HG02973 (cell line): ENCODE results near the gene CDH13.

ENCODE experiments used
- ATAC-seq: cut with Tn5 transposase; IDR thresholded peaks from one replicate; pipeline ENCODE4 v1.9.1; 2021; ENCODE audit warnings: moderate library complexity; ENCODE audit not compliant: unreplicated experiment

CDH13 gene

DNA sequence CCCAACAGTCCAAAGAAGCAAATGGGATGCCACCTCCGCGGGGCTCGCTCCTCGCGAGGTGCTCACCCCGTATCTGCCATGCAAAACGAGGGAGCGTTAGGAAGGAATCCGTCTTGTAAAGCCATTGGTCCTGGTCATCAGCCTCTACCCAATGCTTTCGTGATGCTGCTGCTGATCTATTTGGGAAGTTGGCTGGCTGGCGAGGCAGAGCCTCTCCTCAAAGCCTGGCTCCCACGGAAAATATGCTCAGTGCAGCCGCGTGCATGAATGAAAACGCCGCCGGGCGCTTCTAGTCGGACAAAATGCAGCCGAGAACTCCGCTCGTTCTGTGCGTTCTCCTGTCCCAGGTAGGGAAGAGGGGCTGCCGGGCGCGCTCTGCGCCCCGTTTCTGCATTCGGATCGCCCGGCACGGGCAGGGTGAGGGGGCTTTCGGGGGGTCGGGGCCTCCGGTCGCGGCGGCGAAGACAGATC is at the start of gene CDH13:
Gene CDH13 (plus strand): TSS at position 179 of the 471 bp plus-strand sequence.
- ATAC-seq, result no peak

- no peak for ATAC-seq
Measured at GRCh38 chr16:82580298-82580890, 46.4 kb upstream of the CDH13 start.

DNA sequence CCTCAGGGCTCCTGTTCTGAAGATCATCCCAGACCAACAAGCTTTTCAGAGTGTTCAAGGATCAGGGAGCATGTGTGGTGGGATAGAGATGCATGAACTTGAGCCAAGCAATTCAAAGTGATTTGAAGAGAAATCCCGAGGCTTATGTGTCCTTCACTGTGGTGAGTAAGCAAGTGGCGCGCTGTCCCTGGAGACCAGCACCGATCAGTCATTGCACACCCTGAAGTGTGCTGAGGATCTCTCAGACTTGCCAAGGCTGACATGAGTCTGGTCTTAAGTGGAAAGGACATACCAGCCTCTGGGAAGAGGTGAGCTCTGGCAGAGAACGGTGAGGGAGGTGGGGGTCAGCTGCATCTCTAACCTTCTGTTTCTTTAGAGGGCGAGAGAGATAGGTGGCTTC is 43.8 kb upstream of the CDH13 start:
- ATAC-seq, result no peak

DNA sequence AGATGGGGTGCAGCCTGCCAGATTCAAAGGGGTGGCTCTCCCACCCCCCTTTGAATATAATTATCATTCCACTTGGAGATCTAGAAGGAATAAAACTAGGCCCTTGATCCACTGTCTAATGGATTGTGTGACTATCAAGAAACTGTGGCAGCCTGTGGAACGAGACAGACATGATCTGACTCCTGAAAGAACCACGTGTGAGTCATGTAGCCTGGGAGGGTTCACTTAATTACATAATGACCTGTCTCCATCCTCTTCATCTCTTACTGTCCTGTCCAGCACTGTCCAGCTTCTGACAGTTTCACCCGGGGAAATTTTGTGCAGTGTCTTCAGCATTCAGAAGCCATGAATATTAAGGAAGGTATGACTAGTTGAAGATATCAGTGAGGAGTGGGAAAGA is 43.3 kb upstream of the CDH13 start:
- ATAC-seq, result no peak

DNA sequence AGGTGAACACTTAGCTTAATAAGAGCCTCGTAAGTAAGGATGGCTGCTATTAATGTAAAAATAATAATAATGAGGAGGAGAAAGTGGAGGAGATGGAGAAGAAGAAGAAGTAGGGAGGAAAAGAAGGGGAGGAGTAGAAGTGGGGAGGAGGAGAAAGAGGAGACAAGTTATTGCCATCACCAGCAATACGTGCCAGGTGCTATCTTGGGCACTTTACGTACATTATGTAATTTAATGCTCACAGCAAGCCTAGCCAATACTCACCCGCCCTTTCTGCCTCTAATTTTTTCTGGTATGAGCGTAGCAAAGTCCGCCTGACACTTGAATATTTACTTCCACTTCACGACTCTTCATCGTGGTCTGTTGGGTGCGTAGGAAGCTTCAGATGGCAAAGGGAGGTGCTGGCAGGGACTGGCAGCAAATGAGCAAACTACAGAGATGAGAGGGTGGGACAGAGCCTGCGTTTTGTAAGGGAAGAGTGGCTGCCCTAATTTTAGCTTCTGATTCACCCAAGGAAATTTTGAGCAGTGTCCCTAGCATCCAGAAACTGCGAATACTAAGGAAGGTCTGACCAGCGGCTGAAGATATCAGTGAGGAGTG is 42.1 kb upstream of the CDH13 start:
- no peak for ATAC-seq

DNA sequence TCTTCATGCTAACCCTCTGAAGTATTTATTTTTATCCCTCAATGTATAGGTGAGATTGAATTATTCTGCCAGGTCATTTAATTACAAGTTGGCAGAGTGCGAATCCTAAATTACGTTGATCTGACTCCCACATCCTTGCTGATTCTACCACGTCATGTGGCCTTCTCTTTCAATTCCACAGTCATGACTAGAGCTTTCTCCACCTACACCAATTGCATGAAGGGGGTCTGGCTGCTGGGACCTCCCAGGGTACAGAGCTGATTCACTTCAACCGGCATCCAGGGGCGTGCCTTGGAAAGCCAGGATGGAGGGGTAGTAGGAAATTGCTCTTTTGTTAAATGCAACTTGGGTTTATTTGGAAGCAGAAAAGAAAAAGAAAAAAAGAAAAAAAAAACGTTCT is 41.1 kb upstream of the CDH13 start:
- ATAC-seq, result no peak

DNA sequence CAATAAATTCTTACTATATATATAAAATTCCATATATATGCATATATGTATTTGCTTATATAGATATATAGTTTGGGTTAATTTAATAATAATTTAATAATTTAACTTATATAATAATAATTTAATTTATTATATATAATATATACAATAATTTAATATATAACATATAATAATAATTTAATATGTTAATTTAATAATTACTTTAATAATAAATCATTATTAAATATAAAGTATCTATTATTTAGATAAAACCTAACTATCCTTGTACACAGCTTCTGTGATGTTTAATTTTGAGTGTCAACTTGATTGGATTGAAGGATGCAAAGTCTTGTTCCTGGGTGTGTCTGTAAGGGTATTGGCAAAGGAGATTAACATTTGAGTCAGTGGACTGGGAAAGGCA is 40.6 kb upstream of the CDH13 start:
- no peak for ATAC-seq

- no peak for ATAC-seq
Measured at GRCh38 chr16:82587289-82587688, 39.5 kb upstream of the CDH13 start.

DNA sequence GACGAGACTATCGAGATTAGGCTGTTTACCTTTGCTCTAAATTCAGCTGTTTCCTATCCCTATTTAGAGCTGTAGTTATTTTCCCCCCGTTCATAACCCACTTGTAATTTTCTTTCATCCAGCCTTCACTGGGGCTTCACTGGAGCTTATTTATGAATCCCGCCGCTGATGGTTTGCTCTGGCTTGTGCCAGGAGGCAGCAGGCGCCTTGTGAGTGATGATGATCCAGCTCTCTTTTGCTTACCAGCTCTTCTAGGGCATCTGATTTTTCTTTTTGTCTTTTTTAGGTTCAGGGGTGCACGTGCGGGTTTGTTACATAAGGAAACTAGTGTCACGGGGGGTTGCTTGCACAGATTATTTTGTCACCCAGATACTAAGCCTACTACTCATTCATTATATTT is 37.4 kb upstream of the CDH13 start:
- no peak for ATAC-seq

DNA sequence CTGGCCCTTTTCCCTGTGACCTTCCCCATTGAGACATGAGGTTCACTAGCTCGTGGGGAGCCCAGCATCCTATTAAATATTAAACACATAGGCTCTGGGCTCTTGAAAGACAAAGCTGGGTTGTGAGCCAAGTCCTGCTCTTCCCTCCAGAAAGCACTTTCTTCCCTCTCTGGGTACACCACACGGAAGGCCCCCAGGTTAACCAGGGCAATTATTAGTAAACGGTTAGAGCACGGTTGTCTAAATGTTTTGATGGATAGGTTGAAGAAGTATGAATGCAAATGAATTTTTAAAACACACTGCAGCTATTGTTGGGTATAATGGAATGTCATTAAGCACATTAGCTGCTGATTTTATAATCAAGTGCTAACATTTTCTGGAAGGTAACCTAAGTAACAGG is 32.7 kb upstream of the CDH13 start:
- no peak for ATAC-seq

- ATAC-seq, result no peak
Measured at GRCh38 chr16:82598771-82599170, 28.0 kb upstream of the CDH13 start.

DNA sequence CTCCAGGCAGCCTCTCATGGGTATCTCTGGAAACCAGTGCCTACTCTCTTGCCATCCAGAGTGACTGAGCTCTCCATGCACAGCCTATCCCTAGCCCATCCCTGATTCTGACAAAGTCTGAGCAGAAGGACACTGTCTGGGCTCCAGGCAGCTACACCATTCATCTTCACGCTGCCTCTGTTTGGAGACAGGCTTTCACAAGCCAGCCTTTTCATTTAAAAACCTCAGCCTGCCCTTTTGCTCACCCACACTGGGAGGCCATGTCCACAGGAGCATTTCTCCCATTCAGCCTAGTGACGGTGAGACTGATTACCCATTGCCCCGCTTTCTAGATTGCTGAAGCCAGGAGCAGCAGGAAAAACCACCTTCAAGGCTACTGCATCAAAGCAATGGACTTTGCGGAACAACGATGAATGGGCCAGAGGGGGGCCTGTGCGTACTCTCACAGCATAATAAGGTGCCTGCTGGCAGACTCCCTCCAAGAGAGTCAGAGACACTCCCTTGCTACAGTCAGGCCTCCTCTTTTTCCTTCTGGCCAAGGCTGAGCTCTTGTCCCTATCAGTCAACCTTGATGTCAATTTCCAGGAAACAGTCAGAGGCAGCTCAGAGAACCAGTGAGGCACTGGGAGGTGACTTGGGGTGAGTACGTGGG is 24.7 kb upstream of the CDH13 start:
- no peak for ATAC-seq

DNA sequence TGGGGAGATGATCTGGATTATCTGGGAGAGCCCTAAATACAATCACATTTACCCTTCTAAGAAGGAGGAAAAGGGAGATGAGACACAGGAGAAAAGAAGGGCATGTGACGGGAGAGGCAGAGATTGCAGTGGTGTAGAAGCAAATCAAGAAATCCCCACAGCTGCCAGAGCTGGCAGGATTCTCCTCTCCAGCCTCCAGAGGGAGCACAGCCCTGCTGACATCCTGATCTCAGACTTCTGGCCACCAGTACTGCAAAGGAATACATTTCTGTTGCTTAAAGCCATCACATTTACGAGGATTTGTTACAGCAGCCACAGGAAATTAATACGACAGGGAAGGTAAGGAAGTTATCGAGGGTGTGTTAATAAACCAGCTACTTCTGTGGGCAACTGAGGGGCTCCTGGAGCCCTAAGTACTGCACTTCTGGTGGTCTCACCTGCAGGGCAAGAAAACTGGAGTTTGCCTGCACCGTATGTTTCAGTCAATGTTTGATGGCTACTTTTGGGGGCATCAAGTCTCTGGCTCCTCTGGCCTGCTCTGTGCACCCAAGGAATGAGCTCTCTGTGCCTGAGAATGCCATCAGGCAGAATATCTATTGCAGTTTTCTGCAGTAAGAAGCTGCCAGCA is 22.9 kb upstream of the CDH13 start:
- no peak for ATAC-seq

DNA sequence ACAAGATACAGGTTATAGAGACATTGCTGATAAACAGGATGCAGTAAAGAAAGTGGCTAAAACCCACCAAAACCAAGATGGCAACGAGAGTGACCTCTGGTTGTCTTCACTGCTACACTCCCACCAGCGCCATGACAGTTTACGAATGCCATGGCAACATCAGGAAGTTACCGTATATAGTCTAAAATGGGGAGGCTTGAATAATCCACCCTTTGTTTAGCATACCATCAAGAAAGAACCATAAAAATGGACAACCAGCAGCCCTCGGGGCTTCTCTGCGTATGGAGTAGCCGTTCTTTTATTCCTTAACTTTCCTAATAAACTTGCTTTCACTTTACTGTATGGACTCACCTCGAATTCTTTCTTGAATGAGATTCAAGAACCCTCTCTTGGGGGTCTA is 21.7 kb upstream of the CDH13 start:
- no peak for ATAC-seq

DNA sequence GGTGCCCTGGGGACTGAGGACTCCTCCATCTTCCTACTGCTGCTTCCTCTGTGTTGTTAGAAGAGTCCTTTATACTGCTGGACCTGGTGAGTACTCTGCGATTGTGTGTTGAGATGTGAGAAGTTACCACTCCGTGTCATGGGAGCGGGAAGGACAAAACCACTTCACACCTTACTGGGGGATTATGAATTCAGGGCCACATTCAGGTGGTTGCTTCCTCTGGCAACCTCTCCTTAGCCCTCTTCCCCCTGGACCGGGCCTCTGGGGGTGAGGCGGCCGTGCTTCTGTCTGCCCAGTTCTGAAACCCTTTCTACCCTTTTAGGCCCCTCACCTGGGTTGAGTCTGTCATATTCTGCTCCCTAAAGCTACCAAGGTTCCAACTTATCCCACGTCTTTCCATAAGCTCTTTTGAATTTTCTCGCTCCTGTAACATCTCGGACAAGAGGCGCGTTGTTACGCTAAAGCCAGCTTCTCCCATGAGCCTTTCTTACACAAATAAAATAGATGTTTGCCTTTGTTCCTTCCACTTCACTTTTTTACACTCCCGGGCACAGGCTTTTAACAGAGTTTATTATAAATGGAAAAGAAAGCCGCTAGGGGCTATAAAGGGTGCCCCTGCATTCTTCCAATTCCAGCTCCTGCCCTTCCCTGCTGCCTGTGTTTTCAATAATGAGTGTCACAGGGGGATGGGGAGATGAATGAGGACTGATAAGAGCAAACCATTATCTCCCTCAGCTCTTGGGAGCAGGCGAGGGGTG is 20.7 kb upstream of the CDH13 start:
- ATAC-seq, result no peak

DNA sequence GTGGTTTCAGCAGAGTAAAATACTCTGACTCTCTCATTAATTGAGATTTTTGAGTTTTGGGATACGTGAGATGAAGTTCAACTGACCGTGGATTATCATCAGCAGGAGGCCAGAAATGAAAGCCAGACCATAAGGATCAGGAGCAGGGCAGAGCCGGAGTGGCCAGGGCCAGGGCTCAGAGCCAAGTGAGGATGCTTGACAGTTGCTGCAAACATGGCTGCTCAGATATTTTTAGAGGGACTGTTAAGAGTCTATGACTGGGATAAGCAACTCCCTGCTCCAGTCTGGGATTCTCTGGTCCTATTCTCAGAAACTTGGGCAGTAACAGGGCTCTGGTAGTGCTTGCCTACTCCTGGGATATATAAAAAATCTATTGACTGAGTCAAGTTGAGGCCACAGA is 17.6 kb upstream of the CDH13 start:
- ATAC-seq, result no peak

DNA sequence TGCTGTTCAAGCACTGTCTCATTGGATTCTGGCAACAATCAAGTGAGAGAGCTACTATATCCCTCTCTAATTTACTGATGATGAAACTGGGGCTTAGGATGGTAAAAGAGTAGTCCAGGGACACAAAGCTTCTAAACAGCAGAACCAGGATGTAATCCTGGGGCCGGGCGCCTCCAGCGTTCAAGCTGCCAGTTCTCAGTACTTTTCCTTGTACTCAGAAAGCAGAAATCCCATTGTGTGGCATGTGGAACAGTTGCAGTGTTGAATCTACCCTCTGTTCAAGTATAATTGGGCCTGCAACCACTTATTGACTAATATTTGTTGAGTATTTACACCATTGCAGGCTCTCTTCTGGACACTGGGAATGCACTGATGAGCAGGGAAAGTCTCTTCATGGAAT is 14.5 kb upstream of the CDH13 start:
- no peak for ATAC-seq

DNA sequence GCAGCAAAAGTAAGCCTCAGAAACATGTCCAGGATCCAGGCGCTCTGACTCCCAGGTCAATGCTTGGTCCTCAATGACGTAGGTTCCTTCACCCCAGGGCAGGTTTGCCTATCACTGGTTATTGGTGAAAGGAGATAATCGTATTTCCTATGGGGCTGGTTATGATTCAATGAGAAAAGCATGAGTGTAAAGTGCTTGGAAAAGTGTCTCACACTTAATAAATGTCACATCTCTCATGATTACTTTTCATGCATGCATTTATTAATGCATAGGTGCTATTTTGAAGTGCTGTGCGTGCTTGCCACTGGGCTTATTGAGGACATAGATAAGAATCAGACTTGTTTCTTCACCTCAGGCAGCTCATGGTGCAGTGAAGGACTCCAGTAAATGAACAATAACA is 10.4 kb upstream of the CDH13 start:
- no peak for ATAC-seq

DNA sequence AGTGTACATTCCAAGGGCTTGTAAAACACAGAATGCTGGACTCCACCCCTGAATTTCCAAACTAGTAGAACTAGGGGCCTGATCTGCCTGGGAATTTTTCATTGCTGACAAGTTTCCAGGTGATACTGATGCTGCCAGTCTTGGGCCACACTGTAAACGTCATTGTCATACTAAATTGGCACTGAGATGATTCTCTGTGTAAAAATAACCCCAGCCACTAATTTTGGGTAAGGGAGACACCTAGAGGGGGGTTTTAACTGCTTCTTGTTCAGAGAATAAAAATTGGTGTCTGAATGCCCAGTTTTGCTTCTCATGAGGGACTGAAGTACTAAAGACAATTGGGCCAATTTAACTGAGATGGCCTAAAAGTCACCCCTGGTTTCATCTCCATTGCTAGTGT is 5.0 kb upstream of the CDH13 start:
- ATAC-seq, result no peak

- no peak for ATAC-seq
Measured at GRCh38 chr16:82623241-82623640, 3.5 kb upstream of the CDH13 start.
